ENCODE results near the gene EPN1. TPM values are rescaled to one million over a fixed set of nuclear protein-coding genes. Genes with fewer than 3 reads are reported as not detected.

Gene EPN1
- total and polyA plus RNA-seq, 9 of the 15 experiments (the other 6 are each of a cell fraction or from before 2014, with no cell fraction given): 0.08 to 138 (median 12.7) TPM

DNA sequence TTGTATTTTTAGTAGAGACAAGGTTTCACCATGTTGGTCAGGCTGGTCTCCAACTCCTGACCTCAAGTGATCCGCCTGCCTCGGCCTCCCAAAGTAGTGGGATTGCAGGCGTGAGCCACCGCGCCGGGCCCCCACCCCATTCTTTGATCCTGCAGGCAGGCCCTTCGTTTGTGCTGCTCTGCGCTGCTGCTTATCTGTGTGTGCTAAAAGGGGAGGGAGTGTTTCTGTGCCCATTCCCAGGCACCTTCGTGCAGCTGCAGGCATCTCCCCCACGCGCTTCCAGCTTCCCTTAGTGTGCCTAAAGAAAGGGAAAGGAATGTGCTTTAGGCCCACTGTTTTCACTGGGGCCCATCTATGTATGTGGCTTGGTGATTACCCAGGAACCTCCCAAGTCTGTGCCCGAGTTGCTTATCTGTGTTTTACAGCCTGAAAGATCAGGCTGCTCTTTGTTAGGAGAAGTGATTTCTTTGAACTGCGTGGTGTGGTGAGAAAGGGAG is 27.2 kb downstream of the EPN1 start (continued):
- TF ChIP-seq, protein P1, sequence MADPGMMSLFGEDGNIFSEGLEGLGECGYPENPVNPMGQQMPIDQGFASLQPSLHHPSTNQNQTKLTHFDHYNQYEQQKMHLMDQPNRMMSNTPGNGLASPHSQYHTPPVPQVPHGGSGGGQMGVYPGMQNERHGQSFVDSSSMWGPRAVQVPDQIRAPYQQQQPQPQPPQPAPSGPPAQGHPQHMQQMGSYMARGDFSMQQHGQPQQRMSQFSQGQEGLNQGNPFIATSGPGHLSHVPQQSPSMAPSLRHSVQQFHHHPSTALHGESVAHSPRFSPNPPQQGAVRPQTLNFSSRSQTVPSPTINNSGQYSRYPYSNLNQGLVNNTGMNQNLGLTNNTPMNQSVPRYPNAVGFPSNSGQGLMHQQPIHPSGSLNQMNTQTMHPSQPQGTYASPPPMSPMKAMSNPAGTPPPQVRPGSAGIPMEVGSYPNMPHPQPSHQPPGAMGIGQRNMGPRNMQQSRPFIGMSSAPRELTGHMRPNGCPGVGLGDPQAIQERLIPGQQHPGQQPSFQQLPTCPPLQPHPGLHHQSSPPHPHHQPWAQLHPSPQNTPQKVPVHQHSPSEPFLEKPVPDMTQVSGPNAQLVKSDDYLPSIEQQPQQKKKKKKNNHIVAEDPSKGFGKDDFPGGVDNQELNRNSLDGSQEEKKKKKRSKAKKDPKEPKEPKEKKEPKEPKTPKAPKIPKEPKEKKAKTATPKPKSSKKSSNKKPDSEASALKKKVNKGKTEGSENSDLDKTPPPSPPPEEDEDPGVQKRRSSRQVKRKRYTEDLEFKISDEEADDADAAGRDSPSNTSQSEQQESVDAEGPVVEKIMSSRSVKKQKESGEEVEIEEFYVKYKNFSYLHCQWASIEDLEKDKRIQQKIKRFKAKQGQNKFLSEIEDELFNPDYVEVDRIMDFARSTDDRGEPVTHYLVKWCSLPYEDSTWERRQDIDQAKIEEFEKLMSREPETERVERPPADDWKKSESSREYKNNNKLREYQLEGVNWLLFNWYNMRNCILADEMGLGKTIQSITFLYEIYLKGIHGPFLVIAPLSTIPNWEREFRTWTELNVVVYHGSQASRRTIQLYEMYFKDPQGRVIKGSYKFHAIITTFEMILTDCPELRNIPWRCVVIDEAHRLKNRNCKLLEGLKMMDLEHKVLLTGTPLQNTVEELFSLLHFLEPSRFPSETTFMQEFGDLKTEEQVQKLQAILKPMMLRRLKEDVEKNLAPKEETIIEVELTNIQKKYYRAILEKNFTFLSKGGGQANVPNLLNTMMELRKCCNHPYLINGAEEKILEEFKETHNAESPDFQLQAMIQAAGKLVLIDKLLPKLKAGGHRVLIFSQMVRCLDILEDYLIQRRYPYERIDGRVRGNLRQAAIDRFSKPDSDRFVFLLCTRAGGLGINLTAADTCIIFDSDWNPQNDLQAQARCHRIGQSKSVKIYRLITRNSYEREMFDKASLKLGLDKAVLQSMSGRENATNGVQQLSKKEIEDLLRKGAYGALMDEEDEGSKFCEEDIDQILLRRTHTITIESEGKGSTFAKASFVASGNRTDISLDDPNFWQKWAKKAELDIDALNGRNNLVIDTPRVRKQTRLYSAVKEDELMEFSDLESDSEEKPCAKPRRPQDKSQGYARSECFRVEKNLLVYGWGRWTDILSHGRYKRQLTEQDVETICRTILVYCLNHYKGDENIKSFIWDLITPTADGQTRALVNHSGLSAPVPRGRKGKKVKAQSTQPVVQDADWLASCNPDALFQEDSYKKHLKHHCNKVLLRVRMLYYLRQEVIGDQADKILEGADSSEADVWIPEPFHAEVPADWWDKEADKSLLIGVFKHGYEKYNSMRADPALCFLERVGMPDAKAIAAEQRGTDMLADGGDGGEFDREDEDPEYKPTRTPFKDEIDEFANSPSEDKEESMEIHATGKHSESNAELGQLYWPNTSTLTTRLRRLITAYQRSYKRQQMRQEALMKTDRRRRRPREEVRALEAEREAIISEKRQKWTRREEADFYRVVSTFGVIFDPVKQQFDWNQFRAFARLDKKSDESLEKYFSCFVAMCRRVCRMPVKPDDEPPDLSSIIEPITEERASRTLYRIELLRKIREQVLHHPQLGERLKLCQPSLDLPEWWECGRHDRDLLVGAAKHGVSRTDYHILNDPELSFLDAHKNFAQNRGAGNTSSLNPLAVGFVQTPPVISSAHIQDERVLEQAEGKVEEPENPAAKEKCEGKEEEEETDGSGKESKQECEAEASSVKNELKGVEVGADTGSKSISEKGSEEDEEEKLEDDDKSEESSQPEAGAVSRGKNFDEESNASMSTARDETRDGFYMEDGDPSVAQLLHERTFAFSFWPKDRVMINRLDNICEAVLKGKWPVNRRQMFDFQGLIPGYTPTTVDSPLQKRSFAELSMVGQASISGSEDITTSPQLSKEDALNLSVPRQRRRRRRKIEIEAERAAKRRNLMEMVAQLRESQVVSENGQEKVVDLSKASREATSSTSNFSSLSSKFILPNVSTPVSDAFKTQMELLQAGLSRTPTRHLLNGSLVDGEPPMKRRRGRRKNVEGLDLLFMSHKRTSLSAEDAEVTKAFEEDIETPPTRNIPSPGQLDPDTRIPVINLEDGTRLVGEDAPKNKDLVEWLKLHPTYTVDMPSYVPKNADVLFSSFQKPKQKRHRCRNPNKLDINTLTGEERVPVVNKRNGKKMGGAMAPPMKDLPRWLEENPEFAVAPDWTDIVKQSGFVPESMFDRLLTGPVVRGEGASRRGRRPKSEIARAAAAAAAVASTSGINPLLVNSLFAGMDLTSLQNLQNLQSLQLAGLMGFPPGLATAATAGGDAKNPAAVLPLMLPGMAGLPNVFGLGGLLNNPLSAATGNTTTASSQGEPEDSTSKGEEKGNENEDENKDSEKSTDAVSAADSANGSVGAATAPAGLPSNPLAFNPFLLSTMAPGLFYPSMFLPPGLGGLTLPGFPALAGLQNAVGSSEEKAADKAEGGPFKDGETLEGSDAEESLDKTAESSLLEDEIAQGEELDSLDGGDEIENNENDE (IDR thresholded peaks at IDR 0.05; ENCODE audit: low read depth, low read length): no peak
- TF ChIP-seq, protein P2, sequence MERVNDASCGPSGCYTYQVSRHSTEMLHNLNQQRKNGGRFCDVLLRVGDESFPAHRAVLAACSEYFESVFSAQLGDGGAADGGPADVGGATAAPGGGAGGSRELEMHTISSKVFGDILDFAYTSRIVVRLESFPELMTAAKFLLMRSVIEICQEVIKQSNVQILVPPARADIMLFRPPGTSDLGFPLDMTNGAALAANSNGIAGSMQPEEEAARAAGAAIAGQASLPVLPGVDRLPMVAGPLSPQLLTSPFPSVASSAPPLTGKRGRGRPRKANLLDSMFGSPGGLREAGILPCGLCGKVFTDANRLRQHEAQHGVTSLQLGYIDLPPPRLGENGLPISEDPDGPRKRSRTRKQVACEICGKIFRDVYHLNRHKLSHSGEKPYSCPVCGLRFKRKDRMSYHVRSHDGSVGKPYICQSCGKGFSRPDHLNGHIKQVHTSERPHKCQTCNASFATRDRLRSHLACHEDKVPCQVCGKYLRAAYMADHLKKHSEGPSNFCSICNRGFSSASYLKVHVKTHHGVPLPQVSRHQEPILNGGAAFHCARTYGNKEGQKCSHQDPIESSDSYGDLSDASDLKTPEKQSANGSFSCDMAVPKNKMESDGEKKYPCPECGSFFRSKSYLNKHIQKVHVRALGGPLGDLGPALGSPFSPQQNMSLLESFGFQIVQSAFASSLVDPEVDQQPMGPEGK (CRISPR knock-in tag; IDR thresholded peaks at IDR 0.05; ENCODE audit: borderline replicate concordance): no peak
- TF ChIP-seq SMARCA4 (IDR thresholded peaks at IDR 0.05): peak; percentile 94
- TF ChIP-seq MXI1 (IDR thresholded peaks at IDR 0.05; ENCODE audit: low read depth, low read length): no peak
- no peak for TF ChIP-seq SMAD2 (IDR thresholded peaks at IDR 0.05; ENCODE audit: low read depth, low read length)
- TF ChIP-seq, protein P3, sequence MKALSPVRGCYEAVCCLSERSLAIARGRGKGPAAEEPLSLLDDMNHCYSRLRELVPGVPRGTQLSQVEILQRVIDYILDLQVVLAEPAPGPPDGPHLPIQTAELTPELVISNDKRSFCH (CRISPR knock-in tag; IDR thresholded peaks at IDR 0.05): no peak
- TF ChIP-seq, protein P3 (tag; IDR thresholded peaks at IDR 0.05): 0 out of 2 replicates have a peak, but pooled peaks have one; percentile 34
- no peak for TF ChIP-seq PHB2 (IDR thresholded peaks at IDR 0.05; ENCODE audit: low read depth)
- TF ChIP-seq ZNF239 (CRISPR knock-in tag; IDR thresholded peaks at IDR 0.05): no peak
- no peak for TF ChIP-seq MIER1 (IDR thresholded peaks at IDR 0.05; ENCODE audit: low read depth)
